GM21515 (cell line): Measurements from ENCODE around the gene DNASE1L1.

Experiments
- ATAC-seq: cut with Tn5 transposase; IDR thresholded peaks from one replicate; pipeline ENCODE4 v1.9.1; 2021; ENCODE audit not compliant: unreplicated experiment

DNASE1L1 gene

DNA sequence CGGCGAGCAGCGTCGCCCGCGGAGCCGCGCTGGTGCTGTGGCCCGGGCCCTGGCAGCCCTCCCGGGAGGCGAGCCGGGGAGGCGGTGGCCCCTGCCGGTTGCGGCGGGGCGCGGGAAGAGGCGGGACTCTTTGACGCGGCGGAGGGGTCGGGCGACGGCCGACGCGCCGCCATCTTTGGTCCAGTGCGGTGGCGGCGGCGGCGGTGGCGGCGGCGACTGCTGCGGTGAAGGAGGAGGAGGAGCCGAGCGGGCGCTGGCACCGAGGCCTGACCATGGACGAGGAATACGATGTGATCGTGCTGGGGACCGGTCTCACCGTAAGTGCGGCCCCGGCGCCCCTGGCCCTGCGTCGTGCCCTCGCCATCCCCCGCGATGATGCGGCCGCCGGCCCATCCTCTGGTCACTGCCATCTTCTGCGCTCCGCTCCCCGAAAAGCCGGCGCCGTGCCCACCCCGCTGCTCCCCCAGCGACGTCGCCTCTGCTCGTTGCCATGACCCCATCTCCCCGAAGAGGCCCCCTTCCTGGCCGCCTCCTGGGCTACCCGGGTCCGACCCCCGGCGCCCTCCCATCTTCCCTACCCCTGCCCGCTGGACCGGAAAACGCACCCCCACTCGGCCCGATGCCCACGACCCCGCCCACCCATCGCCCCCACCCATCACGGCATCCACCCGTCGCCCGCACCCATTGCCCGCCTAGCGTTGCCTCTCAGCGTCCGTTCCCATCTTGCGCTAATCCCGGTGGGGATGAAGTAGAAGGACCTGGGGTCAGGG is 28.1 kb upstream of the DNASE1L1 start, which contains the start of gene GDI1:
Gene GDI1, plus strand, starts transcription at position 172 of the 770 bp plus-strand sequence. Its CDS starts 101 bp downstream, at position 273.
- ATAC-seq, result no peak

DNA sequence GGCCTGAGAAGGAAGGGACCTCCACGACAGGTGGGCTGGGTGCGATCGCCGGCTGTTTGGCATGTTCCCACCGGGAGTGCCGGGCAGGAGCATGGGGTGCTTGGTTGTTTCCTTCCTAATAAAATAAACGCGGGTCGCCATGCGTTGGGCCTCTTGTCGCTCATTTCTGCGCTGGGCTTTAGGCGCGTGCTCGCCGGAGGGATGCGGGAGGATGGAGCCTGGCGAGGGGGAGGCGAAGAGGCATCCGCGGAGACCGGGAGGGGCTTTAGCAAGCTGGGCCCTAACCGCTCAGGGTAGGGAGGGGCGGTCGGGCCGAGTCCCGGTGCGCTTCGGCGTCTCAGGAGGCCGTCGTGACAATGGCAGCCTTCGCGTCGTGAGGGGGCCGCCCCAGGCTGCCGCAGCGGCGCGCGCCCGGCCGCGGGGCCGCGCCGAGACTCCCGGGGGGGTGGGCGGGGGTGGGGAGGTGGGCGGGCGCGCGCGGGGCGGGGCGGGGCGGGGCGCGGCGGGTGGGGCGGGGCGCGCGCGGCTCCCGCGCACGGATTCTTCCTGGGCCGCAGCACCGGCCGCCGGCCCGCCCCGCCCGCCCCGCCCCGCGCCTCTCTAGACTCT is 27.4 kb upstream of the DNASE1L1 start:
- ATAC-seq, result no peak

DNA sequence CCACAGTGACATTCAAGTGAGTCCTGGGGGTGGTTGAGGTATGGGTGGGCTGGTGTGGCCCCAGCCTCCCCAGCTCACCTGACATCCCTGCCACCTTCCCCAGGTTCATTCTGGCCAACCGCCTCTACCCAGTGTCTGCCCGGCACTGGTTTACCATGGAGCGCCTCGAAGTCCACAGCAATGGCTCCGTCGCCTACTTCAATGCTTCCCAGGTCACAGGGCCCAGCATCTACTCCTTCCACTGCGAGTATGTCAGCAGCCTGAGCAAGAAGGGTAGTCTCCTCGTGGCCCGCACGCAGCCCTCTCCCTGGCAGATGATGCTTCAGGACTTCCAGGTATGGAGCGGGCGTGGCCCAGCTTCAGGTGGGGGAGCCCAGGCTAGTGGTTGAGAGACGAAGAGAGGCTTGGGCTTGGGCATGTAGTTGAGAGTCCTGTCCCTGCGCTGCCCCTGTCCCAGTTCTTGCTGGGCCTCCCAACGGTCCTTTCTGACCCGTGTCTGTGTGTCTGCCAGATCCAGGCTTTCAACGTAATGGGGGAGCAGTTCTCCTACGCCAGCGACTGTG is 26.2 kb upstream of the DNASE1L1 start:
- ATAC-seq, result no peak

DNA sequence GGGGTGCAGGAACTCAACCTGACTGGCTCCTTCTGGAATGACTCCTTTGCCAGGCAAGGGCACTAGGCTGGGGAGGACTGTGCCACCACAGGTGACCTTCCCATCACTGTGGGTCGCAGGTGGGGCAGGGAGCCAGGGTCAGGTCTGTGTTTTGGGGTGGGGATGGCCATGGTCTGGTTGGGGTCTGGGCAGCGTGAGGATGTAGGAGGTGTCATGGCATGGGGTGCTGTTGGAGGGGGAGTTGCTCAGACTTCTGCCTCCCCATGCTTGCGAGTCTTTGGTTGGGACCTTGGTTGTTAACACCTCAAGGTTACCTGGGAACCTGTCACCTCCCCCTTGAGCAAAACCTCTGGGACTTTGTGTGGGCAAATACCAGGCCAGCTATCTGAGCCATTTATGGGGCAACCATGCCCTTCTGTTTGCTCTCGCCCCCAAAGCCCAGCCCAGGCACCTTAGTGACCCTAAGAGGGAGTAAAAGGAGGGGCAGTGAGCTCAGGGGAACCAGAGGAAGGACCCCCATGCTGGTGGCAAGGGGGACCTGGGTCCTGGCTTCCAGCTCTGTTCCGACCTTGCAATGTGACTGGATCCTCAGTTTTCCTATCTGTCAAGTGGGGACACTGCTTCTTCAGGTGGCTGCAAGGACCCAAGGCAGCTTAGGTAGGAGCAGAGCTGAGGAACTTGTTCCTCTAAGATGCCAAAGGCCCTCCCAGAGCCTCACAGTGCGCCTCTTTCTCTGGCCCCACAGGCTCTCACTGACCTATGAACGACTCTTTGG is 25.5 kb upstream of the DNASE1L1 start:
- no peak for ATAC-seq

DNA sequence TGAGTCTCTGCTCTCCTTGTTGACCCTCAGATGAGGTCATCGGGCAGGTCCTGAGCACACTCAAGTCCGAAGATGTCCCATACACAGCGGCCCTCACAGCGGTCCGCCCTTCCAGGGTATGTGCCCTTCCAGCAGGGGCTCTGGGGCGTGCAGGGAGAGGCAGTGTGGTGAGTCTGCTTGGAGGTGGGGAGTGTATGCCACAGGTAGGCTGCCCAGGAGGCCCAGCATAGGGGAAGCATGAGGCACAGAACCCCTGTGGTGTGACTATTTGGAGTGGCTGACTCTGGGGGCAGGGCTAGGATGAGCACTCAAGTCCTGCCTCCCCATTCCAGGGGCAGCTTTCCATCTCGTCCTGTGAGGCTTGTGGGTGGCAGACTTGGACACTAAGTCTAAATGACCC is 24.6 kb upstream of the DNASE1L1 start:
- ATAC-seq, result no peak

DNA sequence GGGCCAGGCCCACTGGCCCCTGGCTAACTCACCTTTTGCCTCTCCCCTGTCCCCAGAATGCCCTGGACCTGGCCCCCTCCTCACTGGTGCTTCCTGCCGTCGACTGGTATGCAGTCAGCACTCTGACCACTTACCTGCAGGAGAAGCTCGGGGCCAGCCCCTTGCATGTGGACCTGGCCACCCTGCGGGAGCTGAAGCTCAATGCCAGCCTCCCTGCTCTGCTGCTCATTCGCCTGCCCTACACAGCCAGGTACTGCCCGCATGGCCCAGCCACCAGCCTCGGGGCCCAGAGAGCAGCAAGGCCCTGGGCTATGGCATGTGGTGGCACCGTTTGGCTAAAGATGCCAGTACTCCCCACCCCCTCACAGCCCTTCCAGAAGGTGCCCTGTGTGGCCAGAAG is 23.2 kb upstream of the DNASE1L1 start:
- ATAC-seq, result no peak

DNA sequence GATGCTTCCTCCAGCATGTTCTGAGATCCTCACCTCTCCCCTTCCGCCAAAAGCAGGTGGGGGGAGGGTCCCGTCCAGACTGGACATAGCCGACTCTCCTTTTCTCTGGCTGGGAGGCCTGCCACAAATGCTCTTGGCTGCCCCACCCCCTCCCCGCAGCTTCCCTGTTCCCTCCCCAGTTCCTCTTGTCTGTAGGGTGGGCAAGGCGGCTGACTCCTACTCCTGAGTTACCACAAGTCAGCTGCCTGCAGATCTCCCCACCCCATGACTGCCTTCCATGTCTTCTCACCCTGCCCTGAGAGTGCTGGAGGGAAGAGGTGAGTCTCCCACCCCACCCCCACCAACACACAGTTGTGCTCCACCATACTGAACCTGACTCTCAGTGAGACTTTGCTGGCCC is 22.3 kb upstream of the DNASE1L1 start:
- ATAC-seq, result no peak

DNA sequence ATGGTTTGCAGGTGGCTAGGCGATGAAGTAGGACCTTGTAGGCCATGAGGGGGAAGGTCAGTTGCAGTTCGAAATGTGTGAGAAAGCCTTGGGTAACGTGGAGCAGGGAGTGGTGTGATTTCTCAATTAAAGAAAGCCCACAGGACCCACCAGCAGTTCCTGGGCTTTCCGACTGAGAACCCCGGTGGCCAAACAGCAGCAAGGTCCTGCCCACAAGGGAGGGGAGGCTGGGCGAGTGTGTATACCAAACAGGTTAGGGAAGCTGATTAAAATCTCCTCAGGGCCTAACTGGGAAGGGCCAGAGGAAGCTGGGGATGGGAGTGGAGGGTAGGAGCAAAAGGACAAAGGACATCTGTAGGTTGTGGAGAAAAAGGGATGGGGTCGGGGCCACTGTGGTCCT is 21.9 kb upstream of the DNASE1L1 start:
- no peak for ATAC-seq

DNA sequence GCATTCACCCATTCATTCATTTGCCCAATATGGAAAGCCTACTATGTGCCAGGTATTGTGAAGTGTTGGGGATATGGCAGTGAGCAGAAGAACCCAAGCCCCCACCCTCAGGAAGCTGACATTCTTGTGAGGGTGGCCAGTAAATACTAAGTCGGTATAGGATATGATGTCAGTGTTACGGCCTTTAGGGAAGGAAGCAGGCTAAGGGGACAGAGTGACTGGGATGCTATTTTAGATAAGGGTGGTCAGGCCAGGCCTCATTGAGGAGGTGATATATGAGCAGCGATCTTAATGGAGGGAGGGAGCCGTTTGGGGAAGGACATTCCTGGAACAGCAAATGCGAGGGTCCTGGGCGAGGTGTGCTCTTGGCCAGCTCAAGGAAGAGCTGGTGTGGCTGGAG is 21.4 kb upstream of the DNASE1L1 start:
- ATAC-seq, result no peak

DNA sequence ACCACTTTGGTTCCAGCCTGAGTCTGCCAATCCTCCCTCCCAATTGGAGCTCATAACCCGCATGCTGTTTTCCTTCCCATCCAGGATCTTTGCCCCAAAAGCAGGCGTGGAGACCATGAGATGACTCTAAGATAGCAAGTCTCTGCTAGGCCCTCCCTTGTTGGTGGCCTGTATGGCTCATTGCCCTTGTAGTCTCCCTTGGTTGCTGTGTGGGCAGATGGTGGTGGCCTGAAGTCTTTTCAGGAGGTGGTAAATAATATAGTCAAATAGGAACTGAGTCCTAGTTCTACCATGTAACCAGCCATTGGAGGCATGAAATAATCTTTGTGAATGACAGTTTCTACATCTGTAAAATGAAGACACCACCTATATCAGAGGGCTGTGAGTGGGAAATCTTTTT is 20.7 kb upstream of the DNASE1L1 start:
- no peak for ATAC-seq

DNA sequence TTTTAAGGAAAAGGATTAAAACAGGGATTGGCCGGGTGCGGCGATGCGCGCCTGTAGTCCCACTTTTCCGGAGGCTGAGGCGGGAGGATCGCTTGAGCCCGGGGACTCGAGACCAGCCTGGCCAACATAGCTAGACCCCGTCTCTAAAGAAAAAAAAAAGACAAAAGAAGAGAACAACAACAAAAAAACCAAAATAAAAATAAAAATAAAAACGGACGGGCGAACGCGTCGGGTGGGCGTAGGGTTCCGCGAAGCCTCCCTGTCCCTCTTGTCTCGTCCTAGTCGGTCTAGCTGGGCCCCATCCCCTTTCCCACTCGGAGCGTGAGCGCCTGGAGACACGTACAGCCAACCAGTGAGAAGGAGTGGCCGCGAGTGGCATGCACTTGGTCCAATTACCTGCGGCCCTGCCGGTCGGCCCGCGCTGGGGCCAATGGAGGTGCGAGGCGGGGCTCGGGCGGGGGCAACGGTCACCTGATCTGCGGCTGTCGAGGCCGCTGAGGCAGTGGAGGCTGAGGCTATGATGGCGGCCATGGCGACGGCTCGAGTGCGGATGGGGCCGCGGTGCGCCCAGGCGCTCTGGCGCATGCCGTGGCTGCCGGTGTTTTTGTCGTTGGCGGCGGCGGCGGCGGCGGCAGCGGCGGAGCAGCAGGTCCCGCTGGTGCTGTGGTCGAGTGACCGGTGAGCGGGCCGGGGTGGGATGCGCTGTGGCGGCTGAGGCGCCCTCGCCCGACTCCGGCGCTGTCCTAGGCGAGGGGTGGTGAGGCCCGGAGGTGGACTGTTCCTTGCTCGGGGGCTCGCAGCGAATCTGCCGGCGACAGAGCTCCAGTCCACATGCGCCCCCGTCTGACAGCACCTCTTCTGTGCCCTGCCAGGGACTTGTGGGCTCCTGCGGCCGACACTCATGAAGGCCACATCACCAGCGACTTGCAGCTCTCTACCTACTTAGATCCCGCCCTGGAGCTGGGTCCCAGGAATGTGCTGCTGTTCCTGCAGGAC is 19.4 kb upstream of the DNASE1L1 start, which contains the start of gene ATP6AP1:
Gene ATP6AP1, plus strand, starts transcription at position 502 of the 996 bp plus-strand sequence. Its CDS starts 16 bp downstream, at position 518.
- ATAC-seq, result peak; percentile 96

DNA sequence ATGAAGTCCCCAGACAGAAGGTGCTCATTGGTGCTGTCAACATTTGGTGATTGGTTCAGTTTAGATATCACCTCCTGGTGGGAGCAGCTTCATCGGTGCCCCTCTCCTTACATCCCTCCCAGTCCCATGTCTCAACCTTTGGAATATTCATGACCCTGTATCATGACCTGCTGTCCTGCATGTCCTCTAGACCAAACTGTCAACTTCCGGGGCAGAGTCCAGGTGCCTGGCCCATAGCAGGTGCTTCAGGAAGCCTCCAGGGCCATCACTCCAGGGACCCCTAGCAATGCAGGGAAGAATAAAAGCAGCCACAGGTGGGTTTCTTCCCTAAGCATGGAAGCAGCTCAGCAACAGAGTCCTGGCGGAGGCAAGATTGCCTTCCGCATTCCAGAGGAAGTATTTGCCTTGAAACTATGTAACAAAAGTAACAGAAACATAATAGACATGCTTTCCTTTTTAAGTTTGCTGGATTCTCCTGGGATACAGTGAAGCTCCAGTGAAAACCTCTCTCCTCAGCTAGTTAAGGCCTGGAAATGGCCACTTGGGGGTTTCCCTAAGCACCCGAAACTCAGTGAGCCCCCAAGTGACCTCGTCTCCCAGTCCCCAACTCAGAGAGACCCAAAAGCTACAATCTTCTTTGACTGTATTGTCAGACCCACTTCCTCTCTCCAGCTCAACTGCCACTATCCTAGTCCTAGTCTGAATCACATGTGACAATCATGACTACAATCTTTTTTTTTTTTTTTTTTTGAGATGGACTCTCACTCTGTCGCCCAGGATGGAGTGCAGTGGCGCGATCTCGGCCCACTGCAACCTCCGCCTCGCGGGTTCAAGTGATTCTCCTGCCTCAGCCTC is 18.1 kb upstream of the DNASE1L1 start:
- ATAC-seq, result no peak

DNA sequence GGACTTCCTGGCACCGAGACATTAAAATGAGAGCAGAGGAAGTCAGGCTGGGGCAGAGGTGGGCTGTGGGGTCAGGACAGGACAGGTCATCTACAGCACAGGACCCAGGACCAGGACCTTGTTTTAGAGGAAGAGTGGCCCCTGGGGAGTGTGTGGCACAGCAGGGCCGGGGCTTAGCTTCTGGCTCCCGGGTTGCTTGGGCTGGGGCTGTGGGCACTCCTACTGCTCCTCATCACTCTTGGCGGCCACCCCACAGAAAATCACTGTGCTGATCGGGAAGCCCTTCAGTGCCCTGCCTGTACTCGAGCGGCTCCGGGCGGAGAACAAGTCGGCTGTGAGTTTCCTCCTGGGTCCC is 11.3 kb upstream of the DNASE1L1 start:
- ATAC-seq, result no peak

DNA sequence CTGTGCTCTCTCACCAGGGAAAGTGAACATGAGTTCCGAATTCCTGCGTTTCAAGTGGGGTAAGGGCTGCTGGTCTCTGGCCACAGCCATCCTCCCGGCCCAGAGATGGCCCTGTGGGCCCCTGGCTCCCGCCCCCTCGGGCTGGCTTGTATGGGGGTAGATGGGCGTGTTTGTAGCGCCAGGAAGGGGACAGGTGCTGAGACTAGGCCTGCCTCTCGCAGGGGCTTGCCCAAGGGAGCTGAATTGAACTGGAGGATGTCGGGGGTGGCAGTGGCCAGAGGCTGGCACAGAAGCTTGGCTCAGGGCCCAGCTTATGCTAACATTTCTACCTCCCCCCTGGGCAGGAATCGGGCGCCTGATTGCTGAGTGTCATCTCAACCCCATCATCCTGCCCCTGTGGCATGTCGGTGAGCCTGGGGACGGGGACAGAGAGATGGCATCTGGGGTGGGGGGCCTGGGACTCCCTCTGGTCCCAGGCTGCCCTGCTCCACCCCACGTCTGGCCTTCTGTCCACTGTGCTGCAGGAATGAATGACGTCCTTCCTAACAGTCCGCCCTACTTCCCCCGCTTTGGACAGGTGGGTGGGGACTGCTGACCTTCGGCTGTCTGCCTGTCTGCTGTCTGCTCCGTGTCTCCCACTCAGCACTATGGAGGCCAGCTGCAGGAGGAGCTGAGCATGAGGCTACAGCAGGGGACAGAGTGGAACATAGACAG is 10.8 kb upstream of the DNASE1L1 start:
- ATAC-seq, result no peak

DNA sequence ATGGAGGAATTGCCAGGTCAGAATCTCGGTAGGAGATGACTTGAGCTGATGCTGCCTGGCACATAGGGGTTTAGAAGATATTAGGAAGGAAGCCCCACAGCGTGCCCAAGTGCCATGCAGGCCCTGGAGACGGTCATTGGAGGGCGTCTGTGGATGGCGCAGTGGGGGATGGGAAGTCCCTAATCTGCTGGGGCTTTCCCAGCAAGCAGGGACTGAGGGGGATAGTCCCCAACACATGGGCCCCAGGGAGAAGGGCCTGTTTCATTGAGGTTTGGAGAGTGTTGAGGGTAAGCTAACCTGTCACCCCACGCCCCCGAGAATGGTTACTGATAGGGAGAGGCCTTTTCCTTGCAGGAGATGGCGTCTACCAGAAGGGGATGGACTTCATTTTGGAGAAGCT is 10.1 kb upstream of the DNASE1L1 start:
- ATAC-seq, result no peak

DNA sequence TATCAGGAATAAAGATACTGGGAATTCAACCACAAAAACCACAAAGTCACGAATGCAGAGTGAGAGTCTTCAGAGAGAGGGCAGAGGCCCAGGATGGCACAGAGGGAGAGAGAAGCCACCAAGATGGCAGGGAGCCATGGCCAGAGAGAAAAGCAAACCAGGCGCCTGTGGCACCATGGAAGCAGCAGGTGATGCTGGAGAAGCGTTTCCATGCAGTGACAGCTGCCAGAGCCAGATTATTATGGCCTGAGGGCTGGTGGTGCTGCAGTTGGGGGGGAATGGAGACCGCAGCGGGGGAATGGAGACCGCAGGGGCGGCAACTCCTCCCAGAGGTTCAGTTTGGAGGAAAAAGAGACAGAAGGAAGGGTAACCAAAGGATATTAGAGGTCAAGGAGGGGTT is 8.1 kb upstream of the DNASE1L1 start:
- ATAC-seq, result no peak

DNA sequence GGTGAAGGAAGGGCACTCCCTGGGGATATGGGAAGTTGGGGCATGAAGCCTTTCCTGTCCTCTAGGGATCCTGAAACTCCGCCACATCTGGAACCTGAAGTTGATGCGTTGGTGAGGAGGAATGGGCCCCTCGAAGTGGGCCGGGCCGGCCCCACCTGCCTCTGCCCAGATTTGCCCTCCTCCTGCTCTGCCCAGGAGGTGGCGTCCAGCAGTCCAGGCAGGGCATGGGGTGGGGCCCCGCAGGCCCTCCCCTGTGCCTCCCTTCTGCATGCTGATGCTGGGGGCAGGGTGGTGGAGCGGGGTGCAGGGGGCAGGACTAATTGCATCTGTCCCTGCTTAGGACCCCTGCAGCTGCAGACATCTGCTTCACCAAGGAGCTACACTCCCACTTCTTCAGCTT is 4.1 kb upstream of the DNASE1L1 start:
- no peak for ATAC-seq

DNA sequence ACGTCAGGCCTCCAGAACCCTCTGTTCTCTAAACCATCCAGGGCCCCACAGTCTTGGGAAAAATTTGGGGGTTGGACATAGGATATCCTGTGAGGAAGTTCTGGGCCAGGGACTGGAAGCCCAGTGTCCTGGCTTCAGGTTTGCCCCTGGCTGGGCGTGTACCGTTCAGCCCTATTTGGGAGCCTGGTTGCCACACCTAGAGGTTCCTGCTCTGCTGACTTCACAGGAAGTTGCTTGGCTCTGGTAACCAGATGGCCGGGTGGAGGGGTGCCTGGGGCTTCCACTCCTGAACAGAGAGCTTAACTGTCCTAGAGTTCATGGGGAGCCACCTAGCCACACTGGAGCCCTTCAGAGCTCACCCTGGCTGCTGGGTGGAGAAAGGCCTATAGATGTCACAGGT is 3.4 kb upstream of the DNASE1L1 start:
- no peak for ATAC-seq

DNA sequence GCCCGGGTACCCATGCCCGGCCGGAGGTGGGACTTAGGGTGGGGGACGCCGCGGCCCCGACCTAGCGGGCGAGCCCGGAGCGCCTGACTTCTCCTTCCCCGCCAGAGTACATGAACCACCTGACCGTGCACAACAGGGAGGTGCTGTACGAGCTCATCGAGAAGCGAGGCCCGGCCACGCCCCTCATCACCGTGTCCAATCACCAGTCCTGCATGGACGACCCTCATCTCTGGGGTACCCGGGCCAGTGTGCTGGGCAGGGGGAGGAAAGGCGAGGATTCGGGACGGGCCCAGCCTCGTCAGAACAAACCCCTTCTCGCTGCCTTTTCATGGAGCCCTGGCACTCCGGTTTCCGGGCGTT is 2.9 kb upstream of the DNASE1L1 start:
- peak; percentile 48 for ATAC-seq
